Measurements from ENCODE around the gene FDCSP.
"Not testable (repeated sequence)": the region's sequence is repeated elsewhere in the genome, so short reads cannot be mapped to it uniquely, and the experiment has no call there.

The FDCSP gene

DNA sequence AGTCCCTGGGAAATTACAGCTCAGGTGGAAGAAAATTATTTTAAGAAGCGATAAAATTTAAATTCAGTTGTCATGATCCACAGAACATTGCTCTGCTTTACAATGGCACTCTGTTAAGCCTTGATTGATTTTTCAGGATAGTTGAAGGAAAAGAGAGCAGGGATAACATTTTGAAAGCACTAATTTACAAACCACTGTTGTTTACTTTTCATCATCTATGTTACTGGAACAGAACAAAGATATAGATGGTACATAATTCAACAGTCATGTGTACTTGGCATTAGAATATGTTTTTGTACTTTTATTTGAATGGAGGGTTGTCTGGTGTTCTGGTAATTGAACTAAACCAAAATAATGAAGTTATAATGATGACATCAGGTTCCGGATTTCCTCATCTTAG, 33.0 kb upstream of the FDCSP start:
- Histone ChIP-seq H3K27me3 (replicated peaks; ENCODE audit: control insufficient read depth, insufficient read depth, low read length) (no peaks in the 10 kb centered on the region), H3K4me1 (ENCODE audit: control insufficient read depth, insufficient read depth, low read length) (no peaks in the 10 kb centered on the region), H3K36me3 (ENCODE audit: control insufficient read depth, insufficient read depth, low read length, severe bottlenecking) (no peaks in the 10 kb centered on the region), H3K9ac (ENCODE audit: low read length) (no peak overlapping the region), H3K4me3 (ENCODE audit: low read length) (no peak overlapping the region), H3K9me3 (ENCODE audit: control insufficient read depth, low read length) (no peaks in the 10 kb centered on the region)
- no peak for DNase-seq (ENCODE audit: low read depth)

DNA sequence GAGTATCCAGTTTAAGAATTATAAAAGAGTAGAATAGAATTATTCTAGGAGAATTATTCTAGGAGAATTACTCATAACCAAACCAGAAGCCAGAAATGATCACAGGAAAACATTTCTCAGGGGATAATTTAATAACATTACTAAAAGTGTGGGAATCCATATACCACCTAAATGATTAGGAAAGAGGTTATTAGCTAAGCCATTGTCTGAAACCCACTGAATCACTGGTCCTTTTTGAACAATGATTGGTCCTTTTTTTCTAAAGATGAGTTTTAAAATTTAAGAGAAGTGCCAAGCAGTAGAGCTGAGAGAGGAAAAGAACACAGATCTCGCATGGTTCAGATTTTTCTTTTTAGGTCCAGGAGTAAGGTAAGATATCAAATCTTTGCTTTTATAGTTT, 30.5 kb upstream of the FDCSP start, which contains the start of gene ODAM:
TSS of gene ODAM (plus strand) at position 301 of the 400 bp plus-strand sequence. CDS start 819 bp downstream, outside the sequence.
- Histone ChIP-seq H3K9me3 (ENCODE audit: control insufficient read depth, low read length) (no peaks in the 10 kb centered on the region), H3K27me3 (replicated peaks; ENCODE audit: control insufficient read depth, insufficient read depth, low read length) (no peaks in the 10 kb centered on the region), H3K9ac (ENCODE audit: low read length) (no peak within 1 kb of the TSS), H3K4me3 (ENCODE audit: low read length) (no peak within 1 kb of the TSS), H3K4me1 (ENCODE audit: control insufficient read depth, insufficient read depth, low read length) (no peaks in the 10 kb centered on the region), H3K36me3 (ENCODE audit: control insufficient read depth, insufficient read depth, low read length, severe bottlenecking) (no peaks in the 10 kb centered on the region)
- no peak for DNase-seq (ENCODE audit: low read depth)

DNA sequence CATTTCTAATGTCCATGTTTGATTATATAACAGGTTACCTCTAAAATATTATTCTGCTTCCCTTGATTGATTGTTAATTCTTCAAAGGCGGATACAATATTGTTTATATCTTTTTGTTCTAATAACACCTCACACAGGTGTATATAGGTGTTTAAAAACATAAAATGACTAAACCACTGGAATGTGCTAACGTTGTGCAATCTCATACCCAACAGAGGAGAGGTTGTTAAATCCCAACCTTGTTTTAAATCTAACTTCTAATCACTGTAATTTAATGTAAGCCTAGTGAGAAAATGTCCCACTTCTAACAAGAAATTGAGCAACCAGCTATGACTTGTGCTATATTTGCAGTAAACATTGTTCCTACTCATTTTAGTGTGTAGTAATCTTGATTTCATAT, 29.1 kb upstream of the FDCSP start:
- H3K9me3 ChIP-seq (ENCODE audit: control insufficient read depth, low read length), result no peaks in the 10 kb centered on the region
- no peaks in the 10 kb centered on the region for H3K27me3 ChIP-seq (replicated peaks; ENCODE audit: control insufficient read depth, insufficient read depth, low read length)
- no peaks in the 10 kb centered on the region for H3K4me1 ChIP-seq (ENCODE audit: control insufficient read depth, insufficient read depth, low read length)
- no peak for DNase-seq (ENCODE audit: low read depth)
- no peak overlapping the region for H3K4me3 ChIP-seq (ENCODE audit: low read length)
- H3K36me3 ChIP-seq (ENCODE audit: control insufficient read depth, insufficient read depth, low read length, severe bottlenecking), result no peaks in the 10 kb centered on the region
- no peak overlapping the region for H3K9ac ChIP-seq (ENCODE audit: low read length)

DNA sequence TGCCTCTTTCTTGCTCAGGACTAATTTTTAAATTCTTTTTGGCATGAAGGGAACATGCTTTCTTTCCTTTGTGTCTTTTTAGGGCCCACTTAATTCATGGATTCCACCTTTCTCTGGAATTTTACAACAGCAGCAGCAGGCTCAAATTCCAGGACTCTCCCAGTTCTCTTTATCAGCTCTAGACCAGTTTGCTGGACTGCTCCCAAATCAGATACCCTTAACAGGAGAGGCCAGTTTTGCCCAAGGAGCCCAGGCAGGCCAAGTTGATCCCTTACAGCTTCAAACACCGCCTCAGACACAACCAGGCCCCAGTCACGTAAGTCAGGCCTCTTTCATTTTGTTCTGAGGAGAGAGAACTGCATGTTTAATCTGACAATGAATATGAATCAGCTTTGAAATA, 28.1 kb upstream of the FDCSP start:
- Histone ChIP-seq H3K4me1 (ENCODE audit: control insufficient read depth, insufficient read depth, low read length) (no peaks in the 10 kb centered on the region), H3K36me3 (ENCODE audit: control insufficient read depth, insufficient read depth, low read length, severe bottlenecking) (no peaks in the 10 kb centered on the region), H3K4me3 (ENCODE audit: low read length) (no peak overlapping the region), H3K9ac (ENCODE audit: low read length) (no peak overlapping the region), H3K9me3 (ENCODE audit: control insufficient read depth, low read length) (no peaks in the 10 kb centered on the region), H3K27me3 (replicated peaks; ENCODE audit: control insufficient read depth, insufficient read depth, low read length) (no peaks in the 10 kb centered on the region)
- peak; percentile 39 for DNase-seq (ENCODE audit: low read depth)

DNA sequence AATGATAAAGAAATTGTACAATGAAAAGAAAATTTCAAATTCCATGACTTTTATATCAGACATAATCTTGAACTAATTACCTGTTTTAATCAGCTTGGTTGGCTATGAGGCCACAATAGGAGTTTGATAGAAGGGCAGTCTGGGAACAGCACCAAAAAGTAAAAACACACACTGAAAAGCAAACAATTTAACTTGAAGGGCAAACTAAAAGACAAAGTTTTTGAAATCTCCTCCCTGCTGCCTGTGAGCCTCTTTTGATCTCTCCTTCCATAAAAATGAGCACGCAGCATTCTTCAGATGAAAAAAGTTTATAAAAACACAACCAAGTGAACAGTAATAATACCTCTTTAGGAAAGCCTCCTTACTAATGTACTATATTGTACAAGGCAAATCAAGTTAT, 22.3 kb upstream of the FDCSP start:
- Histone ChIP-seq H3K36me3 (ENCODE audit: control insufficient read depth, insufficient read depth, low read length, severe bottlenecking) (no peaks in the 10 kb centered on the region), H3K9me3 (ENCODE audit: control insufficient read depth, low read length) (no peaks in the 10 kb centered on the region), H3K4me1 (ENCODE audit: control insufficient read depth, insufficient read depth, low read length) (no peaks in the 10 kb centered on the region), H3K9ac (ENCODE audit: low read length) (no peak overlapping the region), H3K27me3 (replicated peaks; ENCODE audit: control insufficient read depth, insufficient read depth, low read length) (no peaks in the 10 kb centered on the region), H3K4me3 (ENCODE audit: low read length) (no peak overlapping the region)
- DNase-seq (ENCODE audit: low read depth), result no peak

DNA sequence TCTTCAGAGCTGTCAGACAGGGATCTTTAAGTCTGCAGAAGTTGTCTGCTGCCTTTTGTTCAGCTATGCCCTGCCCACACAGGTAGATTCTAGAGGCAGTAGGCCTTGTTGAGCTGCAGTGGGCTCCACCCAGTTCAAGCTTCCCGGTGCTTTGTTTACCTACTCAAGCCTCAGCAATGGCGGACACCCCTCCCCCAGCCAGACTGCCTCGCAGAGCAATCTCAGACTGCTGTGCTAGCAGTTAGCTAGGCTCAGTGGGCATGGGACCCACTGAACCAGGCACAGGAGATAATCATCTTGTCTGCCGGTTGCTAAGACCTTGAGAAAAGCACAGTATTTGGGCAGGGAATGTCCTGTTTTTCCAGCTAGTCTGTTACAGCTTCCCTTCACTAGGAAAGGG, 13.2 kb upstream of the FDCSP start:
- not testable (repeated sequence) for H3K4me3 ChIP-seq (ENCODE audit: low read length); H3K36me3 ChIP-seq (ENCODE audit: control insufficient read depth, insufficient read depth, low read length, severe bottlenecking); DNase-seq (ENCODE audit: low read depth)

DNA sequence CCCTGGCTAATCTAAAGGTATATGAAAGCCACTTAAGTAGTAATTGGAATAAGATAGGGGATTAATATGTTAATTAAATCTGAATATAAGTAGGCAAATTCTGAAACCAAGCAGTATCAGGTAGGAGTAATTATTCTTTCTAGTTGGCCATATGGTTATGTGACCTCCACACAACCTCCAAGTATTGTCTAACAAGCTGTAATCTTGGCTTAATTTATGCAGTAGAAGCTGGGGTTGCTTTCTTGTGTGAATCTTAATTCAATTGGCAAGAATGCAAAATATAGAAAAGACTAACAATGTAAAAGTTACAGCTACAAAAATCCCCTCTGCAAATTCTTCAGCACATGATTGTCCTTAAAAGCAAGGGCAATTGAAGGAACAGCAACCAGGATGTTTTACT, 9.8 kb upstream of the FDCSP start:
- H3K4me1 ChIP-seq (ENCODE audit: control insufficient read depth, insufficient read depth, low read length); H3K36me3 ChIP-seq (ENCODE audit: control insufficient read depth, insufficient read depth, low read length, severe bottlenecking); H3K9ac ChIP-seq (ENCODE audit: low read length); H3K4me3 ChIP-seq (ENCODE audit: low read length); H3K27me3 ChIP-seq (replicated peaks; ENCODE audit: control insufficient read depth, insufficient read depth, low read length); DNase-seq (ENCODE audit: low read depth); H3K9me3 ChIP-seq (ENCODE audit: control insufficient read depth, low read length): not testable (repeated sequence)

More for the DNA sequence above, 13.2 kb upstream of the FDCSP start:
- H3K9me3 ChIP-seq (ENCODE audit: control insufficient read depth, low read length); H3K9ac ChIP-seq (ENCODE audit: low read length); H3K27me3 ChIP-seq (replicated peaks; ENCODE audit: control insufficient read depth, insufficient read depth, low read length); H3K4me1 ChIP-seq (ENCODE audit: control insufficient read depth, insufficient read depth, low read length): not testable (repeated sequence)

DNA sequence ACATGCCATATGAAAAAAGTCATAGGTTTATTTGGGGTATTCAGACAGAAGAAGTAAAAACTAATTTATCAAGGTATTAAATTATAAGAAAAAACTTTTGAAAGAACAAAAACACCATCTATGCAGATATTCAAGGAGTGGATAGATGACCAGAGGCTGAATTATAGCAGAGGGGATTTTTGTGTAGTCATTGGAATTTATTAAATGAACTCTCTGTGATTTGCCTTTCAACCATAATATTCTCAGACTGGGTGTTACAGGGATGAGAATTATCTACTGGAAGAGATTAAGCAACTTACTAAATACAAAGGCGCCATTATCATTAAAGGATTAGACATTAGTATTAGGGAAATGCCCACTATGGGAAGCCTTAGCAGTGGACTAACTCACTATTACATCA, 9.4 kb upstream of the FDCSP start:
- H3K9ac ChIP-seq (ENCODE audit: low read length); H3K36me3 ChIP-seq (ENCODE audit: control insufficient read depth, insufficient read depth, low read length, severe bottlenecking); H3K27me3 ChIP-seq (replicated peaks; ENCODE audit: control insufficient read depth, insufficient read depth, low read length); H3K4me3 ChIP-seq (ENCODE audit: low read length); H3K4me1 ChIP-seq (ENCODE audit: control insufficient read depth, insufficient read depth, low read length); DNase-seq (ENCODE audit: low read depth); H3K9me3 ChIP-seq (ENCODE audit: control insufficient read depth, low read length): not testable (repeated sequence)

DNA sequence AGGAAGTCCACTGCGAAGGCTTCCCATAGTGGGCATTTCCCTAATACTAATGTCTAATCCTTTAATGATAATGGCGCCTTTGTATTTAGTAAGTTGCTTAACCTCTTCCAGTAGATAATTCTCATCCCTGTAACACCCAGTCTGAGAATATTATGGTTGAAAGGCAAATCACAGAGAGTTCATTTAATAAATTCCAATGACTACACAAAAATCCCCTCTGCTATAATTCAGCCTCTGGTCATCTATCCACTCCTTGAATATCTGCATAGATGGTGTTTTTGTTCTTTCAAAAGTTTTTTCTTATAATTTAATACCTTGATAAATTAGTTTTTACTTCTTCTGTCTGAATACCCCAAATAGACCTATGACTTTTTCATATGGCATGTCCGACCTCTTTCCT, 4.5 kb upstream of the FDCSP start:
- not testable (repeated sequence) for H3K4me3 ChIP-seq (ENCODE audit: low read length); H3K36me3 ChIP-seq (ENCODE audit: control insufficient read depth, insufficient read depth, low read length, severe bottlenecking)

DNA sequence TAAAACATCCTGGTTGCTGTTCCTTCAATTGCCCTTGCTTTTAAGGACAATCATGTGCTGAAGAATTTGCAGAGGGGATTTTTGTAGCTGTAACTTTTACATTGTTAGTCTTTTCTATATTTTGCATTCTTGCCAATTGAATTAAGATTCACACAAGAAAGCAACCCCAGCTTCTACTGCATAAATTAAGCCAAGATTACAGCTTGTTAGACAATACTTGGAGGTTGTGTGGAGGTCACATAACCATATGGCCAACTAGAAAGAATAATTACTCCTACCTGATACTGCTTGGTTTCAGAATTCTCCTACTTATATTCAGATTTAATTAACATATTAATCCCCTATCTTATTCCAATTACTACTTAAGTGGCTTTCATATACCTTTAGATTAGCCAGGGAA, 4.1 kb upstream of the FDCSP start:
- H3K4me3 ChIP-seq (ENCODE audit: low read length); H3K27me3 ChIP-seq (replicated peaks; ENCODE audit: control insufficient read depth, insufficient read depth, low read length); H3K9ac ChIP-seq (ENCODE audit: low read length); DNase-seq (ENCODE audit: low read depth); H3K36me3 ChIP-seq (ENCODE audit: control insufficient read depth, insufficient read depth, low read length, severe bottlenecking); H3K4me1 ChIP-seq (ENCODE audit: control insufficient read depth, insufficient read depth, low read length); H3K9me3 ChIP-seq (ENCODE audit: control insufficient read depth, low read length): not testable (repeated sequence)

More for the DNA sequence above, 4.5 kb upstream of the FDCSP start:
- not testable (repeated sequence) for H3K27me3 ChIP-seq (replicated peaks; ENCODE audit: control insufficient read depth, insufficient read depth, low read length); H3K9me3 ChIP-seq (ENCODE audit: control insufficient read depth, low read length); DNase-seq (ENCODE audit: low read depth); H3K4me1 ChIP-seq (ENCODE audit: control insufficient read depth, insufficient read depth, low read length); H3K9ac ChIP-seq (ENCODE audit: low read length)

DNA sequence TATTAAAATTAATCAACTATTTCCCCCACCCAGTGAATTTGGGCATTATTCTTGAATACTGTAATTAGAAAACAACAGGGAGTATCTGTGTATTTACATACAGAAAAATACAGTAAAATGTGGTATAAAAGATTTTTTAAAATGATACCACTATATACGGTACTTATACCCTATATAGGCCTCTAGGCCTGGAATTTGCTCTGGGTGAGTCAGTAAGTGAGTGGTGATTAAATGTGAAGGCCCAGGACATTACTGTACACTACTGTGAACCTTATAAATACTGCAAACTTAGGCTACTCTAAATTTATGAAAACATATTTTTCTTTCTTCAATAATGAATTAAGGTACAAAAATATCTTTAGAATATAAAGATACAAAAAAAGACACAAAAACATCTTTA, 10.2 kb downstream of the FDCSP start:
- H3K4me3 ChIP-seq (ENCODE audit: low read length), result no peak overlapping the region
- H3K36me3 ChIP-seq (ENCODE audit: control insufficient read depth, insufficient read depth, low read length, severe bottlenecking), result no peaks in the 10 kb centered on the region
- H3K27me3 ChIP-seq (replicated peaks; ENCODE audit: control insufficient read depth, insufficient read depth, low read length), result no peaks in the 10 kb centered on the region
- DNase-seq (ENCODE audit: low read depth), result peak; percentile 65
- H3K4me1 ChIP-seq (ENCODE audit: control insufficient read depth, insufficient read depth, low read length), result peaks cover 9% of the 10 kb centered on the region
- no peak overlapping the region for H3K9ac ChIP-seq (ENCODE audit: low read length)
- H3K9me3 ChIP-seq (ENCODE audit: control insufficient read depth, low read length), result no peaks in the 10 kb centered on the region

DNA sequence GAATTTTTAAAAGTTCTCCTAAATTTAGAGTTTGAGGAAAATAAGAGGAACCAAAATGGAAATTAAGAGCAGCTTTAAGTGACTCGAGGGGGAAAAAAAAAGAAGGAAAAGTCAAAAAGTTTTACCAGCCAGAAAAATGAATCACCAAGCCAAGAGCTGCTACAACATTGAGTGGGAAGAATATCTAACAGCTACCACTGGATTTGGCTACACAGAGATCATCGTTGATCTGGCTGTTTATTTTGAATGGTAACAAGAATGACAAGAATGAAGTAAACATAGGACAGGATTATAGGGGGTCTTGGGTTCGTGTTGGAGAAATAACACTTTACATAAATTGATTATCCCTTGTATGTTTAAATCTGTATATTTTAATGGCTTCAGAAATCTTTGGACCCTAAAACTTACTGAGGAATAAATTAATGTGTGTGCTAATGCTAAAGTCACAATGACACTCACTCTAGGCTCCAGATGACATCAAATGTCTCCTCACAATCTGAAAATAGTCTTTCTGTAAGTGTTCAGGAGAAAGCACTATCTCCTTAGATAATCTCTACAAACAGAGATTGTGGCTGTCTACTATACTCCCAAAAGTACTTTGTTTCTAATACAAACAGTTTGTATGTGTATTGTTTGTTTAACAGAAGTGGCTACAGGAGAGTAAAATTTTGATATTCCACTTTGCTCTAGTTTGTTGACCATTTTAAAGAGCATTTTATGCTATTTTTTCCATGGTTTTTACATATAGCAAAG, 13.4 kb downstream of the FDCSP start:
- Histone ChIP-seq H3K9ac (ENCODE audit: low read length) (no peak overlapping the region), H3K27me3 (replicated peaks; ENCODE audit: control insufficient read depth, insufficient read depth, low read length) (no peaks in the 10 kb centered on the region), H3K4me1 (ENCODE audit: control insufficient read depth, insufficient read depth, low read length) (peaks cover 9% of the 10 kb centered on the region), H3K36me3 (ENCODE audit: control insufficient read depth, insufficient read depth, low read length, severe bottlenecking) (no peaks in the 10 kb centered on the region), H3K9me3 (ENCODE audit: control insufficient read depth, low read length) (no peaks in the 10 kb centered on the region), H3K4me3 (ENCODE audit: low read length) (no peak overlapping the region)
- DNase-seq (ENCODE audit: low read depth), result peak; percentile 28

All from adipocyte (in vitro differentiated cells).